ENCODE results near the gene CLVS2.

DNA sequence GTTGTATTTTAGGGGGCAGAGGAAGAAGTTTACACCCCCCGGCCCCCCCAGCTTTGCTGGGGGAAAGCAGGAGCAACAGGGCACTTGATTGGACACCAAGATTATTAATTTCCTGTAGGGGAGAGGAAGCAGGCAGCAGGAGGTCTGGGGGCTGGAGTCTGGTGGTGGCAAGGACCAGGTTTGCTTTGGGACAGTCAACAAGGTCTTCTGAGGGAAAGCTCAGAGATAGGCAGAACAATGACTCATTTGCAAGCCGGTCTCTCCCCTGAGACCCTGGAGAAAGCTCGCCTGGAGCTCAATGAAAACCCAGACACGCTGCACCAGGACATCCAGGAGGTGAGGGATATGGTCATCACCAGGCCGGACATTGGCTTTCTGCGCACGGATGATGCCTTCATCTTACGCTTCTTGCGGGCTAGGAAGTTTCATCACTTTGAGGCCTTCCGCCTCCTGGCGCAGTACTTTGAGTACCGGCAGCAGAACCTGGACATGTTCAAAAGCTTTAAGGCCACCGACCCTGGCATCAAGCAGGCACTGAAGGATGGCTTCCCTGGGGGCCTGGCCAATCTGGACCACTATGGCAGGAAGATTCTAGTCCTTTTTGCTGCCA lies 1.6 kb downstream of the CLVS2 start:
- TF ChIP-seq GATA3 (IDR thresholded peaks at IDR 0.05; ENCODE audit: low read depth, low read length) = no peak
- TF ChIP-seq GATA2 (IDR thresholded peaks at IDR 0.05; ENCODE audit: low read depth, low read length) = no peak
